GM18526 (cell line): ENCODE results near the gene HAUS2.

ENCODE experiments used
- POLR2A ChIP-seq: IDR thresholded peaks from 3 replicates; pipeline ENCODE4 v1.6.1; 2011; ENCODE audit not compliant: insufficient read length; ENCODE audit errors: extremely low read depth

The HAUS2 gene

DNA sequence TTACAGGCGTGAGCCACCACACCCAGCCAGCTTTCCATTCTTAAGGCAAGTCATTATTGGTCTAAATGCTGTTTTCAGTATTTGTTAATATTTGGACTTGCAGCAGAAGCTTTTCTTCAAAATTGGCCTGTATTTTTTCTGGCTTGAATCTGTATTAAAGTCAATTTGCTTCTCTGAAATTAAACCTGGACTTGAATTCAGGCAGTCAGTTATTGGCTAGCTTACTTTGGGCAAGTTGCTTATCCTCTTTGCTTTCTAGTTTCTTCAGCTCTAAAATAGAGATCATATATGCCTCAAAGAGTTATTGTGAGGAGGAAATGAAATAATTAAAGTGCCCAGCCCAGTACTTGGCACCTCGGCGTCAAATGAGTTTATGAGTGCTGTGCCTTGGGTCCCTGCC is 44.1 kb downstream of the HAUS2 start:
- no peak for TF ChIP-seq POLR2A

DNA sequence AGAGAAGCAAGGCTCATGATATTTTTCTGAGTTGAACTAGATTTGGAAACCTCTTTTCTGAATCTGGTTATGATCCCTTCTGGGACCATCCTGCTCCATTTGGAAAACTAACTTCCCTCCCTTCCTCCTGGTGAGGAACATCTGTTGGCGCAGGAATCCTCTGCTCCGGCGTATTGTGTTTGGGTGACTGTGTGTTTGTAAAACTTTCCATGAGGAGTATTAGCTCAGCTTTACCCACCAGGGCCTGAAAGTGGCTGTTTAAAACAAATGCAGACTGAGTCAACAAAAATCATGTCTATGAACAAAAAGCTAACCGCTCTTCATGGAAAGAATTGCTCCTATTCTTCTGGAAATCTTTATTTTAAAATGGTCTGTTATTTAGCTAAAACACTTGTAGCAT is 44.5 kb downstream of the HAUS2 start:
- TF ChIP-seq POLR2A: no peak

DNA sequence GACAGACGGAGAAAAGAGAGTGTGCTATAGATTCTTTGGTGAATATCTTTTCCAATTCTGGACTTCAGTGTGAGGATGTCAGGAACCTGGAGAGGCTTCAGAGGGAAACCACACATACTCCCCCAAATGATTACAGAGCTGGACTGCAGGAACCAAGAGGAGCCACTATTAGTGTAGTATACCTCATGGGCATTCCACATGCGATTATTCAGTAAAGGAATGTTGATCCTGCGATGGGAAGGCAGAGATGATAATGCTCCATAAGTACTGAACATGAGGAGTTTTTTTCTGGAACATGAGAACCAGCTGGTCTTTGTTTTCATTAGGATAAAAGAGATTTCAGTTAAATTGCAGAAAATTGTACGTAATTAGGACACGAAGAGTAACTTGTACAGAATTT is 45.5 kb downstream of the HAUS2 start:
- no peak for TF ChIP-seq POLR2A

DNA sequence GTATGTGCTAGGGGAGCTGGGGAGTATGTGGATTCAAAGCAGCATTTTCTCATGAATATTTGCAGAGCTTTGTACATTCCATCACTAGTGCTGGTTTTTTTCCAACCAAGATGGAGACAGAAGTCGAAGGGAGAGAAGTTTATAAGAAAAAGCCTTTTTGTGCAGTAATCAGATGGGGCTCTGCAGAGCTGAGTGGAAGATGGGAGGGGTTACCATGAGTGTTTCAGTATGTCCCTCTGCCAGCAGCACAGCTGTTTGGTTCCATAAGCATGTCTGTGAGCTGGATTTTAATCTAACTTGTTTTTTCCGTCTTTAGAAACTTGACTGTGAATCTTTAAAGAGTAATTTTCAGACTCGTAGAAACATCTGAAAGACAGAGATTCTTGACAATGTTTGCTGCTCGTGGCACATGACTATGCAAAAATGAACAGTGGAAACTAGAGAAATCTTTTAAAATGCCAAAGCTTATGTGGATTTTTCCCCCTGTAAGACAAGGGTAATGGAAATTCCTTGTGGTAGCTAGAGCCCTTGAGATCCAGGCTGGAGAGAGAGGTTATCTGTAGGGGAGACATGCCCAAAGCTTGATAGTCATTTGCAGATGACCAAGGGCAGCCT is 47.1 kb downstream of the HAUS2 start:
- no peak for TF ChIP-seq POLR2A

DNA sequence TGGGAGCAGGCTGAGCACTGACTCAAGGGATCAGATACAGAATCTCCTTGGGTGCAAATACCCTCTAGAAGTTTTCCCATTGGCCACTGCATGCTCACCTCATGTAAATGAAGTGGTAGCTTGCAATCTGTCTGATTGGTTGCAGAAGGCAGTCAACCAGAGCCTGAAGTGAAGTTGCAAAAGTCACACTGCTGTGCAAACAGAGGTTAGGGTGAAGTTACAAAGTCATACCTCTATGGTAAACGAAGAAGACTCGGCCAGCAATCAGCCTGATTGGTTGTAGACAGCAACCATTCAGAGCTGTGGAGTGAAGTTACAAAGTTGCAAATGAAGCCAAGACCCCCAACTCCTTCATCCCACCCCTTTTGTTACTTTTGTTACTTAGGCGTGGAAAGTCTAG is 53.9 kb downstream of the HAUS2 start:
- TF ChIP-seq POLR2A: no peak

DNA sequence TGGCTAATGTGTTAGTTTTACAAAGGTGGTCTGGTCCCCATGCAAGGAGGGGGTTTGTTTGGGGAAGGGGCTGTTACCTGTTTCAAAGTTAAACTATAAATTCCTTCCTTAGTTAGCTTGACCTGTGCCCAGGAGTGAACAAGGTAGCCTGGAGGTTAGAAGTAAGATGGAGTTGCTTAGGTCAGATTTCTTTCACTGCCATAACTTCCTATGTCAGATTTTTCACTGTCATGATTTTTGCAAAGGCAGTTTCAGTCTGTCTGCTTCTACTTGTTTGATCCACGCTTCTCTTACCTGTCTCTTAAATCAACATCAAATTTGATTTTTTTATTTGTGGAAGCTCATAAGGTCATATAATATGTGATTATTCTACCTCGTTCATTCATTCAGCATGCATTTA is 55.3 kb downstream of the HAUS2 start:
- no peak for TF ChIP-seq POLR2A

DNA sequence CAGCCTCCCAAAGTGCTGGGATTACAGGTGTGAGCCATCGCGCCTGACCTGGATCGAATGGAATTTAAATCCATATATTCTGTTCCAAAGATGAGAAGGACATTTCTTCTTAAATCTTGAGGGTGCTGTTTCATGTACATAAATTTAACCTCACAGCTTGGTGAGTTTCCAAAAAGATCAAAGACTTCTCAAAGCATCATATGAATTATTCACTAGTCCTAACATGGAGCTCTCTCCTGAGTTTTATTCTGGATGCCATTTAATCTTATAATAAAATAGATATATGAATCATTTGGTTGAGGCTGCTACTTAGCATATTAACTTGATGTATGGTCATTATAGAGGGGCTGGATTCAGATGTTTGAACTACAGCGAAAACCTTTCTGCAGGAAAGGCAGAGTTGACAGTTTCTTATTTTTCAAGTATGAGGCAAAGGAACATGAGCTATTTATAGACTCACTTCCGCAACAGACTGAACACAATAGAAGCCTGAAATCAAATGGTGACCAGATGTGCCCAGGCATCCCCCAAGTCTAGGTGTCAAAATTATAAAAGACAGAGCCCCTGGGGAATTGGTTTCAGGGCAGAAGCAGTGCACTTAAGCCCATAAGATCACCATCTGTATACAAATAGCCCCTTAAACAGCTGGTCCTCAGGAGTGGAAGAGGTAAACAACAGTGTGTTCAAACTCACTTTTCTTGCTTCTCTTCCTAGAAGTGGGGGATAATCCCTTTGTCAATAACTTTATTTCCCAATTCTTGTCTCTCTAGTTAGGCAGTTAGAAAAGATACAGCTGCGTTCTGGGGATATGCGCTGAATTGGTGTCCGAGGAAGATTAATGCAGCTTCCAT is 56.5 kb downstream of the HAUS2 start:
- no peak for TF ChIP-seq POLR2A

DNA sequence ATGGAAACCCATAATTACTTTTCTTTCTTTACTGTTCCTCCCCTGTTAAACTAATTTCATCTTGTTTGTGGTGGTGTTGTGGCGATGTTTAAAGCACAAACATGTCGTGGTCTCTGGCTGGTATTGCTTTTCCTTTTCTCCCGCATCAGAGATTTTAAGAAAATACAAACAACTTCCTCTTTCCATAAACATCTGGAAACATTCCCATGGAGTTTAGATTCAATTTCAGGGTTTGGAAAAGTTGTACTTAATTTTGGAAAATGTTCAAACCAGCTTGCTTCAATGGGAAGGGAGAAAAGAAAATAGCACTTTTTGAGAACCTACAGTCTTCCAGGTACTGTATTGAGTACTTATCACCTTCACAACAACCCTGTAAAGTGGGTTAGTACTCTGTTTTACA is 57.2 kb downstream of the HAUS2 start:
- no peak for TF ChIP-seq POLR2A

DNA sequence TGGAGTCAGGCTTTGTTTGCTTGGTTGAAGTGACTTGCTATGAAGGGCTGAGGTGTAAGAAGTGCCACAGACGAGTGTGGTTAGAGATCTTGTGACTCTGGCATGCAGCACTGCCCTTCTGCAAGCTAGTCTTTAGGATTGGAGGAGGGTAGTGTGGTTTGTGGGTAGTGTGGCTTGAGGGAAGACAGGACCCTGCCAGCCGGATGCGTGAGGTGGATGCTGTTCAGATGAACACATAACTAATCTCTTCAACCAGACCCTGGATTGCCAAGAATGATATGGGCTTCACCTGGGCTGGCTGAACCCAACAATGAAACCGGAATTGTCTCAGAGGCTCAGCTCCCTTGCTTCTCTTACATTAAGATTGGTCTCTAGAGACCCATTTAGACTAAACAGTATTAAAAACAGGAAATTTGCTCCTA is 59.5 kb downstream of the HAUS2 start:
- no peak for TF ChIP-seq POLR2A

DNA sequence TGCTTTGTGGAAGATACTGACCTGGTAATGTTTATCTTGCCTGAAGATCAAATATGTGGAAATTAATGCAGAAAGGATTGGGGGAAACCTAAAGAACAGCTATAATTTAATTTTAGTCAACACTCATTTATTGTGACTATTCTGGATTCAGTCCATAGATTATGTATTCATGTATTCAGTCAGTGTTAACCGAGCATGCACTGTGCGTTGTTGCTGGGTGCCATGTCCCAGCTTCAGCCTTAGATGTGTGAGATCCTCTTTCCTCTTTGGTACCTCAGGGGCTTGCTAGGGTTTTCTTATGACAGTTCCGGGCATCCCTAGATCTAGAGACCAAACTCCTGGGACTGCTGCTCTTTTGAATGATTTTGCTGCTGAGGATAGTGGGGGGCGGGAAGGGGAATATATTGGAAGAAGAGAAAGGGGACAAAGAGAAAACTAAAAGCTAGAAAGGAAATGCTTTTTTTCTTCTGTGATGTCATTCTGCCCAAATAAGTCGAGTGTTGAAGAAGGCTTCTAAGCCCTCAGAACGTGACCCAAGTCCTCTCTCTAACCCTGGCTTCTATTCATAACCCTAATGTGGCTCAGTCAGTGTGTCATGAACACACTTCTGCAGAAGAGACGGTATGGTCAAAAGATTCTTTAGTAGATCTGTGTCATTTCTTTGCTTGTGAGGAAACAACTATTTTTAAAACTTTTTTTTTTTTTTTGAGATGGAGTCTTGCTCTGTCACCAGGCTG is 60.3 kb downstream of the HAUS2 start:
- TF ChIP-seq POLR2A: no peak

DNA sequence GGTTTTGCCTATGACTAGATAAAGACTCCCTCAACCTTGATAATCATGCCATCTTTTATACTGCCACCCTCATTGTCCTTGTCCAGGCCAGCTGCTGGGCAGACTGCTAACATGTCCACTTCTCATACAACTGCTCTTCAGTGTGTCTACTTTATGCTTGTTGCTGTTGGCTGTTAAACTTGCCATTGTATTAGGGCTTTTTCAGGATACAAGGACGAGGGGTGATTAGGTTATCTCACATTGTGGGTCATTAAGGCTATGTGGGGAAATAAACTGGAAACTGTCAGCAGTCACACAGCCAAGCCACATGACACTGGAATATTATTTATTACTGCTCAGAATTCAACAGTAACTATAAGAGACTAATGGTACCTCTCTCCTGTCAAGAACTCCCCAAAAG is 62.9 kb downstream of the HAUS2 start:
- TF ChIP-seq POLR2A: no peak

DNA sequence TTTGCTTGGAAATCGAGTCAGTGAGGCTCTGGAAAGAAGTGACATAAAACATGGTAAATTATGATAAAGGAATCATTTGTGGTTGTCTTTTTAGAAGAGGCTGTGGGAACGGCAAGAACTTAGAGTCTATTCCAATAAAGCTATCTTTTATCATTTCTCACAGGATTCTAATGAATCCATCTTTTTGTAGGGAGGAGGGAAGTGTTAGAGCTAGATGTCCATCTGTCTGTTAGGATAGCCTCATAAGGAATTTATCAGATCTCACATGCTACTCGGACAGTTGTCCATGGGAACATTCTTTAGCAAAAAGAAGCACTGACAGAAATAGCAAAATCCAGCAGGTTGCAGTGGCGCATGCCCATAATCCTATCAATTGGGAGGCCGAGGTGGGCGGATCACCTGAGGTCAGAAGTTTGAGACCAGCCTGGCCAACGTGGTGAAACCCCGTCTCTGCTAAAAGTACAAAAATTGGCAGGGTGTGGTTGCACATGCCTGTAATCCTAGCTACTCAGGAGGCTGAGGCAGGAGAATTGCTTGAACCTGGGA is 63.8 kb downstream of the HAUS2 start:
- TF ChIP-seq POLR2A: no peak

DNA sequence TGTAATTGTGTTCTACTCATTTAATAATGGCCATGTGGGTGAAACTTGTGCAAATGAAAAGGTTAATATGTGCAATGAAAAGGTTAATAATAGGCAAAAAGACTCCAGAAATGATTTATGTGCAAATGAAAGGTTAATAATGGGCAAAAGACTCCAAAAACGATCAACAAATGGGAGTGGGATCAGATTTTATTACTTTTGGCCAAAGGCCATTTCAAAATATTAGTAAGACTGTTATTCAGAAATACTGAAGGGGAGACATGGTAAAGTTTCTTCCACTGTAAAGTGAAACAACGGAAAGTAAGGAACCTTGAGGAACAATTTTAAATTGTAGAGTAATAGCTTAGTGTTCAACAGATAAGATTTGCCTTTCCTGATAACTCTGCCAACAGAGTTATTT is 67.5 kb downstream of the HAUS2 start:
- TF ChIP-seq POLR2A: no peak
